ENCODE data around the gene HBS1L. TPM values are rescaled to one million over a fixed set of nuclear protein-coding genes. Genes with fewer than 3 reads are reported as not detected.

HBS1L gene
- total and polyA plus RNA-seq, 2 of the 4 experiments (the other 2 are of a cell fraction), result 45.1 to 120 TPM

- Histone ChIP-seq H3K23ac (ENCODE audit: low read depth, low read length) (no peak overlapping the region), H4K91ac (ENCODE audit: insufficient read depth, low read depth, low read length) (no peak overlapping the region), H2AK9ac (replicated peaks; ENCODE audit: low read depth, low read length, poor library complexity) (no peak overlapping the region), H3K14ac (replicated peaks; ENCODE audit: low read depth, low read length) (no peak overlapping the region), H2BK5ac (ENCODE audit: low read depth, low read length, poor library complexity, severe bottlenecking) (no peak overlapping the region), H3K4ac (ENCODE audit: low read depth, low read length) (no peak overlapping the region), H3K4me3 (ENCODE audit: insufficient read depth, low read depth, low read length) (no peak overlapping the region), H4K5ac (ENCODE audit: low read depth, low read length) (no peak overlapping the region), H3K27me3 (ENCODE audit: control insufficient read depth, insufficient read depth, low read length) (no peaks in the 10 kb centered on the region), H3K9me3 (ENCODE audit: control insufficient read depth, insufficient read depth, low read length) (no peaks in the 10 kb centered on the region), H3K4me2 (ENCODE audit: low read depth, low read length) (no peak overlapping the region), H3K79me1 (ENCODE audit: low read depth in 1 of 2, low read length in 2 of 2) (no peaks in the 10 kb centered on the region), H3K56ac (ENCODE audit: extremely low read depth, insufficient read depth, low read length) (no peak overlapping the region), H2BK120ac (ENCODE audit: low read depth, low read length) (no peak overlapping the region), H2BK20ac (ENCODE audit: low read depth, low read length) (no peak overlapping the region), H3K18ac (ENCODE audit: low read depth, low read length) (no peak overlapping the region), H3K36me3 (ENCODE audit: control insufficient read depth, insufficient read depth, low read length) (peaks cover 10% of the 10 kb centered on the region), H4K20me1 (ENCODE audit: insufficient read depth, low read length) (no peaks in the 10 kb centered on the region), H3K27ac (ENCODE audit: insufficient read depth, low read length) (no peak overlapping the region), H4K8ac (ENCODE audit: low read depth in 2 of 2, low read length in 2 of 2) (no peak overlapping the region), H3K4me1 (ENCODE audit: control insufficient read depth, insufficient read depth, low read length) (peaks cover 2% of the 10 kb centered on the region; the same call in 1 of the 2 replicates), H2AK5ac (ENCODE audit: low read depth, low read length) (no peak overlapping the region), H3K9me1 (ENCODE audit: insufficient read depth, low read length) (peaks cover 5% of the 10 kb centered on the region; the same call in 1 of the 2 replicates), H3K9ac (ENCODE audit: low read depth, low read length) (no peak overlapping the region), H2AFZ (replicated peaks; ENCODE audit: low read length, poor library complexity) (no peak overlapping the region), H2BK15ac (ENCODE audit: low read depth, low read length) (no peak overlapping the region)
- BruUV-seq (replicated peaks), result no TSS peak
- no peak for DNase-seq
- no peak for ATAC-seq (ENCODE audit: low read depth)
- dilution Hi-C loops (cut with HindIII; ENCODE audit: low sequenced_read_pairs, unreplicated experiment) (no loop called here), intact Hi-C loops (cut with micrococcal nuclease) (no loop called here), in situ Hi-C loops (cut with MboI; ENCODE audit: low sequenced_read_pairs) (no loop called here)
- CTCF ChIA-PET, result interaction anchor here (1.7 kb wide), 1 partner anchor 20 kb away, joined by 3 read pairs; no protein-coding TSS in a partner anchor
- 100% methylated on average over 1 of the region's 3 CpGs; no CpG with 5 or more reads in 1 of the 2 experiments for WGBS, 2 experiments (ENCODE audit: extremely low coverage in 2 of 2, insufficient read length in 1 of 2)
- POLR2A ChIA-PET (ENCODE audit: unreplicated experiment), result no interaction called here
- TF ChIP-seq MAZ (IDR thresholded peaks at IDR 0.05; ENCODE audit: borderline replicate concordance, low read depth, low read length) (no peak), MXI1 (IDR thresholded peaks at IDR 0.05; ENCODE audit: borderline replicate concordance, low read depth, low read length) (no peak), RAD21 (IDR thresholded peaks at IDR 0.05; ENCODE audit: low read length) (no peak), RCOR1 (IDR thresholded peaks at IDR 0.05; ENCODE audit: insufficient replicate concordance, low read length) (no peak), BHLHE40 (IDR thresholded peaks at IDR 0.05; ENCODE audit: low read depth, low read length) (no peak), NFE2L2 (IDR thresholded peaks at IDR 0.05; ENCODE audit: low read depth, low read length) (no peak), MAFK (IDR thresholded peaks at IDR 0.05; ENCODE audit: low read depth, low read length) (no peak), SMC3 (IDR thresholded peaks at IDR 0.05; ENCODE audit: low read depth, low read length) (no peak), POLR2A (IDR thresholded peaks at IDR 0.05; ENCODE audit: low read depth, low read length) (no peak), FOS (IDR thresholded peaks at IDR 0.05; ENCODE audit: low read depth, low read length) (no peak), CHD1 (IDR thresholded peaks at IDR 0.05; ENCODE audit: low read depth, low read length) (no peak), ELK1 (IDR thresholded peaks at IDR 0.05; ENCODE audit: borderline replicate concordance, low read depth, low read length) (no peak), CTCF (conservative IDR thresholded peaks at IDR 0.05; ENCODE audit: low read depth, low read length) (no peak), CEBPB (IDR thresholded peaks at IDR 0.05; ENCODE audit: low read depth, low read length) (no peak), USF2 (IDR thresholded peaks at IDR 0.05; ENCODE audit: low read depth, low read length) (no peak), RFX5 (IDR thresholded peaks at IDR 0.05; ENCODE audit: low read depth, low read length) (no peak)
Observed at GRCh38 chr6:134982161-134982560, 72.5 kb downstream of the HBS1L start.

Data from IMR-90 (cell line).